Measurements from ENCODE around the gene KMO.
A peak's percentile ranks its signal among the peaks of the same experiment; 100 is the strongest.

Gene KMO

GRCh38 chr1:241532162-241532531, at the start of gene KMO:
Gene KMO (plus strand): TSS chr1:241532378. CDS start chr1:241532445, 67 bp downstream.
- no peak for DNase-seq (ENCODE audit: low spot score)

DNA sequence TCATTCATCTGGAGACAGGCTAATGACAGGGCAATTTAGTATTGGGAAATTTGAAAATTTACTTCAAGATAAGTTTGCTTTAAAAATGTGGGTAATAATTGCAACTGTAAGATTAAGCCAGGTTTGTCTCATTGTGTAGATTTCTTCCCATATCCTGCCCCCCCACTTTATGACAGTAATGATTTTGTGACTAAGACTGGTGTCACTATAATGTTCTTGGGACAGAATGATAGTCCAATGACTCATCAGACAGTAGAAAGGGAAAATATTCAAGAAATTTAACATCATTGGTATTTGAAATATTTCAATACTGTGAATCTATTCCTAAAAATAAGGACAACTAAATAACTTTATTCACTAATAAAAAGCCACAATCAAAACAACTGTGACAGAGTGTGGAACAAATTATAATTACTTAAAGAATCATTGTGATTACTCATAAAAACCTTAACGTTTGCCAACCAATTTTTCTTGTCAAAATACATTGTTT, 49.4 kb upstream of the KMO start:
- DNase-seq (ENCODE audit: low spot score), result no peak

DNA sequence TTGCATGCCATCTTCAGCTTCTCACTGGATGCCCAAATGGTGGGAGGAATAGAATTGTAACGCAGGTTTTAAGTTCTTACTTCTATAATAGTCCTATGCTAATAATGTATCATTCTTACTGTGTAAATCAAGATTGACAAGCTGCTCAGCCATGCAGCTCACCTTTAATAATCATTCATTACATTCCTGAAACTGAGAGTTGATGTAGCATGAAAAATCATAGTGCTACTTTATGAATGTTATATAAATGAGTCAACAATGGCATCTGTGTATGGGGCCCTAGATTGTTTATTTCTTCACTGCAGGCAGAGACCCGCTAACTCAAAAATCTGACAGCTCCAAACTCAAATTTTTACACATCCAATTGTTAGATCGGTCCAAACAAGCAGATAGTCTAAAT, 47.0 kb upstream of the KMO start:
- DNase-seq (ENCODE audit: low spot score), result no peak

DNA sequence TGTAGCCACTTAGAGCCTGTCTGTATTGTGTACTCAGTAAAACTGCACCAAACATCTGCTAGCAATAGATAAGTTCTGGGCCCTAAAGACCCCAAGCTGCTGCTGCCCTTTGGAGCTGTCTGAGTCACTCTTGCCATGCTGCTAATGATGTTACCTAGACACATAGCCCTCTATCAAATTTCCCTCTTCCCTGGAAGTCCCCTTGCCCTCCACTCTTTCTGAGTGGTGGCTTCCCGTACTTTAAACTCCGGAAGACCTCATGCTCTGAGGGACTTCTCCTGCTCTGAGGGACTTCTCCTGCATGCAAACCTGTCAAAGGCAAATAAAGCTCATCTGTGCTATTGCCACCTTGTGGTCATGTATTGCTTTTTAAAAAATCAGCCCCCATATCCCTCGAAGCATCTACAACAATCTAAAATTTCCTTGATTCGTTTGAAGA, 46.6 kb upstream of the KMO start:
- DNase-seq (ENCODE audit: low spot score), result no peak

DNA sequence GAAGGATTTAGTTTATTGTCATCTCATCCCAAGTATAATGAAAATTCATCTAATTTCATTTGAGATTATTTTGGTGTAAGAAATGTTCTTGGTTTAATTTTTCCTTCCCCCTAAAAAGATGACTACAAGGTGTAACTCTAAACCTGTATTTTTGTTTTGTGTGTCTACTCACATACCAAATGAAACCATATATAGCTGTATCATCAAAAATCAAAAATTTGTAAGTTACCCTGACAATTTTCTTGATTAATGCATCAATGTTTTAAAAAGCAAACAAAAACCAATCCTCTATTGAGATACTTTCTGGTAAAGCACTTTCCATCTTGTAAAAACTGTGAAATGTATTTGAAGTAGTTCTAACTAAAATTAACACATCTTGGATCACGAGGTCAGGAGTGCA, 43.4 kb upstream of the KMO start:
- DNase-seq (ENCODE audit: low spot score), result no peak

GRCh38 chr1:241495741-241496140, 36.4 kb upstream of the KMO start:
- no peak for DNase-seq (ENCODE audit: low spot score)

GRCh38 chr1:241499910-241500309, 32.3 kb upstream of the KMO start:
- DNase-seq (ENCODE audit: low spot score), result no peak

DNA sequence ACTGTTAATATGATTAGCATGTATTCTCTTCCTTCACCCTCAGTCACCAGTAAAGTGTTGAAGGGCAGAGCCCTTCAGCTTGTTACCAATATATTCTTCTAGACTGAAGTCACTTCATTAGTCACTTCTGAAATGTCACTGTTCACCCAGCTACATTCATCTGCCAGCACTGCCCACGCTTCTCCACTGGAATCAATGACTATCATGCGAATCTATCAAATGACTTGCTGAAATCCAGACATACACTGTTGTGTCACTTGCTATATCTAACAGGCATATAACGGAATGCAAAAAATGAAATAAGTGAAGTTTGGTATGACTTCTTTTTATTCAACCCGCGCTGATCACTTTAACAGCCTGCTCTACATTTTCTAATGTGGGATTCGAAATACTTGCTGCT, 28.7 kb upstream of the KMO start:
- no peak for DNase-seq (ENCODE audit: low spot score)

GRCh38 chr1:241507189-241507863, 24.9 kb upstream of the KMO start:
- no peak for DNase-seq (ENCODE audit: low spot score)

- no peak for DNase-seq (ENCODE audit: low spot score)
Observed at GRCh38 chr1:241513378-241513777, 18.8 kb upstream of the KMO start.

GRCh38 chr1:241518476-241519307, 13.5 kb upstream of the KMO start:
- no peak for DNase-seq (ENCODE audit: low spot score)

DNA sequence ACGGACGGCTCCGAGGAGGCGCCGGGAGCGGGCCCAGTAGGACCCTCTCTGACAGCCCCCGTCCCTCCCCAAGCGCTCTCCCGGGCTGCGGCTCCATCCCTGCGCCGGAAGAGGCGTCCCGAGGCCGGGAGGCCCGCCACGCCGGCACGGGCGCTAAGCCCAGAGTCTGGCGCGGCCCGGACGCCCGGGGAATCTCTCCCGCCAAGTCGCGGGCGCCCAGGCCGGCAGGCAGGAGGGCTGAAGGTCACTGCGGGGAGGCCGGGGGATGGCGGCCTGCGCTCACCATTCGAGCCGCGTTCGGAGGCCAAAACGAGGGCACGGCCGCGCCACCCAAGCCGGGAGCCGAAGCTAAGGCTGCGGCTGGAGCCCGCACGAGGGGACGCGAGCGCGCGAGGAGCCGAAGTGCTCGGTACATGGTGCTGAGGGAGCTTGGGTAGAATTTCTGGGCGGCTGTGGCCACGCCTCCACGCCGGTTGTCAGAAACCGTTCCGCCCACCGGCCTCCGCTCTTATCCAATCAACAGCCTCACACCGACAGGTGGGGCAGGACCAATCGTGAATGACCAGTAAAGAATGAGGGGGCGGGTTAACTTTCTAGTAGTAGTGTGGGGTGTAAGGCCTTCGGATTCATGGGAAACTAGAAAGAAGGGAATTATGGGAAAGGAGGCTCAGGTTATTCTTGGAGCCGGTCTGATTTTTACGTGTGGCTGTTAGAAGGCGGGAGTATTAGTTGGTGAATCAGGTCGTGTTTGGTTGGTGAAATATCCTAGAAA, 12.7 kb upstream of the KMO start, which contains the start of gene FH:
Gene FH (minus strand): TSS at position 448 of the 772 bp plus-strand sequence. CDS start 33 bp downstream, at position 415.
- DNase-seq (ENCODE audit: low spot score), result peak; percentile 95

DNA sequence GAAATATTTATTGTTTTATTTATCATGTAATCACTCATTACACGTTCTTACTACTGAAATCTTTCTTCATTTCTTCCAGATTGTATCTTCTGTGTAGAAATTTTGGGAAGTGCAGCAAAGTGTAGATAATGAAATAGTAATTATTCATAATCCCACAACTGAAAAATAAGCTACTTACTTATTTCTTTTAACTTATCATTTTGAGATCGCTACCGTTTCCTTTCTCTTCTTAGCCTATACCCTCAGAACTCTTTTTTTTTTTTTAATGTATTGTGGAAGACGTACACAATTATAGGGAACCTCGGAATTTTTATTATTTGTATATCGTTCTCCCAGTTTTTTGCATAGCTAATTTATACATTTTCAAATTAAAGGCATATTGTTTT, 12.1 kb upstream of the KMO start:
- DNase-seq (ENCODE audit: low spot score), result no peak

- no peak for DNase-seq (ENCODE audit: low spot score)
Observed at GRCh38 chr1:241521718-241522117, 10.5 kb upstream of the KMO start.

- no peak for DNase-seq (ENCODE audit: low spot score)
Observed at GRCh38 chr1:241525026-241525425, 7.2 kb upstream of the KMO start.

- DNase-seq (ENCODE audit: low spot score), result no peak
Observed at GRCh38 chr1:241527146-241527545, 5.0 kb upstream of the KMO start.

DNA sequence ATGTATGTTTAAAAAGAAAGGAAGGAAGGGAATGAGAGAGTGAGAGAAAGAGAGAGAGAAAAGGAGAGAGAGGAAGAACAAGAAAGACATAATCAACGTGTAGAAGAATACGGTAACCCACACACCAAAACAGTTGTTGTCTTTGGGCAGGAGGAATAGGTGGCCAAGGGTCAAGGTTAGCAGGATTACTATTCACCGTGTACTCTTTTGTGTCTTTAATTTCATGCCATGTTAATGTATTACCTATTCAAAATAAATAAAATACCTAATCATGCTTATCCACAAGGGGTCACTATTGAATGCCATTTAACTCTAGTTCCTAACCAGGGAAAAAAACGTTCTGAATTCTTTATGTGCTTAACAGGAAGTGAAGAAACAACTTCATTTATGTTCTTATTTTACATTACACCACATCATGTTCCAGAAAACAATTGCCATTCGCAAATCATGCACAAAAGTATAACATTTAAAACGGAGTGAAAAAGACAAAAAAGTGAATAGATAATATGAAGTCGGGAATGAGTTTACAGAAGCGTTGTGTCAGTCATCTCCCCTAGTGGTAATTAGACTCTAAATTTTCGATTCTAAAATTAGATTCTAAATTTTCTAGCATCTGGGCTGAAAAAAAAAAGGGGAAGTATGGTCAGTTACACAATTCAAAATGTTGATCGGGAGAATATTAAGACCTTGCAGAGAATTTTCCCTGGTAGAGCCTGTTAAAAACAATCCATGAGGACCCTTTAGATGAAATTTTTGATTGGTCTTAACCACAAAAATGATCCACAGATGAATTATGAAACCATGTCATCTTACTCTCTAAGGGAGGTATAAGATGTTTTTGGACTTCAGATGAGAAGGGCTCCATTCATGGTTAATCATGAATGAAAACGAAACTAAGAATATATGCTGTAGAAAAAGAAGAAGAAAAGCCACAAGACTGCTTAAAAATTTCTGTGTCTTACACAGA, 700 bp upstream of the KMO start:
- DNase-seq (ENCODE audit: low spot score), result peak; percentile 57

DNA sequence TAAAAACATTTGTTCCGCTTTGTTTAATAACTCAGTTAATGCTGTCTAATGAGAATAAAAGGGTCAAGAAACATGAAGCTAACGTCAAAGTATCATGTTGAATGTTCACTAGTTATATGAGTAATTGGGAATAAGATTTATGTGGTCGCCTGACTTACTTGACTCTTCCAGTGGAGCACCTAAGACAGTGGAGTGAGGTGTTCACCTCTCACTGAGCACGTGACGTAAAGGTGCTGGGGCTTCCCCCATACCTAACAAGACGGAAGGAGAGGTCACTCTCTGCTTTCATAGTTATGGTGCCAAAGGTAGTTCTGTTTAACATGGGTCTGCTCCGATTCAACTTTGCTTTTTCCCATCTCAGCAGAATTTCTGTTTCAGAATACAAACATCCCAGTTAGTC, 686 bp downstream of the KMO start:
- no peak for DNase-seq (ENCODE audit: low spot score)

DNA sequence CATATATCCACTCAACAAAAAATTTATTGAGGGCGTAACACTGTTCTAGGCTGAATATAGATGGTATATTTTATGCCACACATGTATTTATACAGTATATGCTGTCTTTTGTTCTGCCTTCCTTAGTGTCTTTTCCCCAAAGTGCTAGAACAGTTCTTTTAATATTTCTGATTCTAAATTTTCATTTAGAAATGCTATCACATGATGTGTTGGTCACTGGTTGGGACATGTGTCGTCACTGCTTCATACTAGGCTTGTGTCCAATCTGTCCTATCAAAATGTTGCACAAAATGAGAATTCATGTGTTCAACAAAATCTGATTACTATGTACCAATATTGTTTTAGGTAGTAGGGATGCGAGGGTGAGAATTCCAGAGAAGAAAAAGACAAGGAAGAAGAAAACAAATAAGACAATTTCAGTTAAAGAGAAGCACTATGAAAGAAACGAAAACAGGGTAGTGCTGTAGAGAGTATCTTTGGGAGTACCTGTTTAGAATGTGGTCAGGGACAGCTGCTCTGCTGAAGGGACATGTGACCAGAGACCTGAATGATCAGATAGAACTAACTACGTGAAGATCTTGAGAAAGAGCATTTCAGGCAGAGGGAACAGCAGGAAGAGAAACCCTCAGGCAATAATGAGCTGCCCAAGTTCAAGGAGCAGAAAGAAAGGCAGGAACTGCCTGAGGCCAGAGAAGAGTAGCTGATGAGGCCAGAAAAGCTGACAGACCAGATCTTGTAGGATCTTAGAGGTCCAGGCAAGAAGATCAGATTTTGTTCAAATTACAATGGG, 1.3 kb downstream of the KMO start:
- no peak for DNase-seq (ENCODE audit: low spot score)

DNA sequence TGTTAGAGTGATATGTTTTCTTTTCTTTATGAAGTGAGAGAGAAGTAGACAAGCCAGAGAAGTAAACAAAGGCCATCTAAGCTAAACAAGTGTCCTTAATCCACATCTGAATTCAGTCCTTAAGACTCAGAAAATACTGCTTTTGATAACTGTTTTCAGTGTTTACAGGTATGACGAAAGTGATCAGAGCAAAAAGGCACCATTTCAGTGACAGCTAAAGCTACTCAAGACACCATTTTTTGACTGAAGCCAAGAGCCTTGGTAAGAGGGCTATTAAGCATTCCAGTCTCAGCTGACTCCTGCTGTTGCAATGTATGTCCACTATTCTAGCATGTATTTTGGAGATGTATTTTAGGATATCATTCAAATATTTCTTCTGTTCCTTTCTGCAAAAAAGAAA, 4.1 kb downstream of the KMO start:
- DNase-seq (ENCODE audit: low spot score), result no peak

DNA sequence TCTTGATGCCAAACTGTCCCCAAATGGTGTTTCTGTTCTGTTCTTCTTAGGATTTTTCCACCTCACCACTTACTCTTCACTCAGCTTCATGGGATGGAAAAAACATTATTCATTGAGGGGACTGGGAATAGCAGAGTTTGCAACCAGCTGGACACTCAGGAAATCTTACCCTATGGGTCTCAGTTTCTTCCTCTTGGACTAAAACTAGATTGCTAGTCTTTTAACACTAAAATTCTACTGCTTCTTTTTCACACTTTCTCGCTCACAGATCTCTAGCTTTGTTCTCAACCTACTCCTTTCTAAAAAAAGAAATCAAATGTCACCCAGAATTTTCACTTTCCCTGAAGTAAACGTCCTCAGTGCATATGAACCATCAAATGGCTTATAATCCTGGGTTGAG, 4.8 kb downstream of the KMO start:
- DNase-seq (ENCODE audit: low spot score), result no peak

All from CD4-positive, alpha-beta T cell treated with Interleukin-6 at 100 ng/mL for 8 hours (primary cell).